Activated B cell treated with CpG ODN at 0.5 μM for 24 hours (primary cell): ENCODE results near the gene SCD5. TPM values are rescaled to one million over a fixed set of nuclear protein-coding genes. Genes with fewer than 3 reads are reported as not detected.

ENCODE experiments used
- ATAC-seq: fragments of 200-7000 bp; cut with Tn5 transposase; one replicate; pipeline ENCODE4 v1.10.0; 2021; ENCODE audit warnings: low read depth, mild to moderate bottlenecking, moderate library complexity
- CTCF ChIA-PET: fragments of 350-600 bp; sonication (Branson Sonifier 250); formaldehyde crosslinking; loops from one replicate; lab custom pipeline; 2021; ENCODE audit warnings: antibody characterized with exemption; lab: Charles Lee
- POLR2A ChIA-PET: fragments of 350-600 bp; sonication (Branson Sonifier 250); formaldehyde crosslinking; loops from one replicate; lab custom pipeline; 2021; ENCODE audit warnings: antibody characterized with exemption; lab: Charles Lee
- DNase-seq: peaks from one replicate; pipeline ENCODE4 v3.0.0; 2022
- H3K27ac Mint-ChIP-seq: one replicate; pipeline ENCODE4 v1.8.0; 2020; ENCODE audit warnings: mixed read lengths
- H3K27me3 Mint-ChIP-seq: one replicate; pipeline ENCODE4 v1.8.0; 2021; ENCODE audit warnings: mixed read lengths
- H3K36me3 Mint-ChIP-seq: one replicate; pipeline ENCODE4 v1.8.0; 2021; ENCODE audit warnings: low read depth, mixed read lengths
- H3K4me1 Mint-ChIP-seq: one replicate; pipeline ENCODE4 v1.8.0; 2021; ENCODE audit warnings: mixed read lengths
- H3K4me3 Mint-ChIP-seq: one replicate; pipeline ENCODE4 v1.8.0; 2020; ENCODE audit warnings: mild to moderate bottlenecking, mixed read lengths
- H3K9me3 Mint-ChIP-seq: one replicate; pipeline ENCODE4 v1.8.0; 2020; ENCODE audit warnings: mixed read lengths
- intact Hi-C: fragments of 100-400 bp; cut with micrococcal nuclease; formaldehyde crosslinking; loops from one replicate; pipeline ENCODE4 v1.15.1; 2024
- total RNA-seq: library from RNA; stranded (reverse); gene quantifications from 2 replicates; pipeline ENCODE4 v1.2.3, GENCODE V29; 2022
- TF ChIP-seq, protein P1 (sequence below): fragments of 200-600 bp; IDR thresholded peaks from one replicate; pipeline ENCODE4 v1.8.0; 2022; ENCODE audit warnings: antibody characterized with exemption, mild to moderate bottlenecking

SCD5 gene
- total RNA-seq, 1 donor from 2014 or later = not detected

GRCh38 chr4:82601242-82602015 lies 197.2 kb downstream of the SCD5 start:
- ATAC-seq (no peak), DNase-seq (no peak)
- TF ChIP-seq, protein P1, sequence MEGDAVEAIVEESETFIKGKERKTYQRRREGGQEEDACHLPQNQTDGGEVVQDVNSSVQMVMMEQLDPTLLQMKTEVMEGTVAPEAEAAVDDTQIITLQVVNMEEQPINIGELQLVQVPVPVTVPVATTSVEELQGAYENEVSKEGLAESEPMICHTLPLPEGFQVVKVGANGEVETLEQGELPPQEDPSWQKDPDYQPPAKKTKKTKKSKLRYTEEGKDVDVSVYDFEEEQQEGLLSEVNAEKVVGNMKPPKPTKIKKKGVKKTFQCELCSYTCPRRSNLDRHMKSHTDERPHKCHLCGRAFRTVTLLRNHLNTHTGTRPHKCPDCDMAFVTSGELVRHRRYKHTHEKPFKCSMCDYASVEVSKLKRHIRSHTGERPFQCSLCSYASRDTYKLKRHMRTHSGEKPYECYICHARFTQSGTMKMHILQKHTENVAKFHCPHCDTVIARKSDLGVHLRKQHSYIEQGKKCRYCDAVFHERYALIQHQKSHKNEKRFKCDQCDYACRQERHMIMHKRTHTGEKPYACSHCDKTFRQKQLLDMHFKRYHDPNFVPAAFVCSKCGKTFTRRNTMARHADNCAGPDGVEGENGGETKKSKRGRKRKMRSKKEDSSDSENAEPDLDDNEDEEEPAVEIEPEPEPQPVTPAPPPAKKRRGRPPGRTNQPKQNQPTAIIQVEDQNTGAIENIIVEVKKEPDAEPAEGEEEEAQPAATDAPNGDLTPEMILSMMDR = no peak
- ChIA-PET CTCF (no interaction called here), POLR2A (no interaction called here)
- no peaks in the 10 kb centered on the region for H3K4me1 Mint-ChIP-seq
- peaks cover 12% of the 10 kb centered on the region for H3K27me3 Mint-ChIP-seq
- no peaks in the 10 kb centered on the region for H3K9me3 Mint-ChIP-seq
- intact Hi-C loops = no loop called here
- H3K4me3 Mint-ChIP-seq = no peak overlapping the region
- H3K36me3 Mint-ChIP-seq = no peaks in the 10 kb centered on the region
- no peak overlapping the region for H3K27ac Mint-ChIP-seq

- CTCF ChIA-PET = no interaction called here
- intact Hi-C loops = no loop called here
- Mint-ChIP-seq H3K9me3 (no peaks in the 10 kb centered on the region), H3K4me1 (no peaks in the 10 kb centered on the region), H3K27me3 (peaks cover 12% of the 10 kb centered on the region), H3K4me3 (no peak overlapping the region), H3K36me3 (no peaks in the 10 kb centered on the region), H3K27ac (no peak overlapping the region)
- TF ChIP-seq, protein P1 = no peak
- no peak for DNase-seq
- no peak for ATAC-seq
- POLR2A ChIA-PET = no interaction called here
Observed at GRCh38 chr4:82599336-82599735, 199.3 kb downstream of the SCD5 start.

DNA sequence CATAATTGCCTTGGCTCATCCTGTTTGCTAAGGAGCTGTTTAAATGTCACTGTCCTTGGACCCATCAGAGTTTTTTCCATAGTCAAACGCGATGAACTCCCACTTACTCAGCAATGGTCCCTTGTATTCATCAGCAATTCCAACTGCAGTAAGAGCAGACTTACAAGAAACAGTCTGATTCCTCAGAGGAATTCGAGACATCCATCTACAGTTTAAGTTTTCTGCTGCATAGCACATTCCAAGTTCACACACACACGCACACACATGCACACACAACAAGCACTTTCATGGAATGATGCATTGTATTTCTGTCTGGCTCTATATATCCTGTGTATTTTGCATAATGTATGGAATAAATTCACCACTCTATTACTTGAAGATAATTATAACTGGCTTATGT lies 204.1 kb downstream of the SCD5 start:
- Mint-ChIP-seq H3K36me3 (no peaks in the 10 kb centered on the region), H3K9me3 (no peaks in the 10 kb centered on the region), H3K27me3 (peaks cover 8% of the 10 kb centered on the region), H3K4me1 (no peaks in the 10 kb centered on the region), H3K27ac (no peak overlapping the region), H3K4me3 (no peak overlapping the region)
- ATAC-seq = no peak
- TF ChIP-seq, protein P1 = no peak
- DNase-seq = no peak
- CTCF ChIA-PET = no interaction called here
- intact Hi-C loops = no loop called here
- POLR2A ChIA-PET = no interaction called here

GRCh38 chr4:82593411-82593810 lies 205.2 kb downstream of the SCD5 start:
- intact Hi-C loops = no loop called here
- POLR2A ChIA-PET = no interaction called here
- Mint-ChIP-seq H3K9me3 (no peaks in the 10 kb centered on the region), H3K4me1 (no peaks in the 10 kb centered on the region), H3K4me3 (no peak overlapping the region), H3K27me3 (peaks cover 6% of the 10 kb centered on the region), H3K36me3 (no peaks in the 10 kb centered on the region), H3K27ac (no peak overlapping the region)
- CTCF ChIA-PET = no interaction called here
- ATAC-seq = no peak
- TF ChIP-seq, protein P1 = no peak
- no peak for DNase-seq

- H3K27ac Mint-ChIP-seq = no peak overlapping the region
- no peak overlapping the region for H3K4me3 Mint-ChIP-seq
- H3K36me3 Mint-ChIP-seq = no peaks in the 10 kb centered on the region
- H3K27me3 Mint-ChIP-seq = peaks cover 6% of the 10 kb centered on the region
- TF ChIP-seq, protein P1 = no peak
- no peaks in the 10 kb centered on the region for H3K9me3 Mint-ChIP-seq
- intact Hi-C loops = no loop called here
- ChIA-PET POLR2A (no interaction called here), CTCF (no interaction called here)
- no peak for DNase-seq
- no peaks in the 10 kb centered on the region for H3K4me1 Mint-ChIP-seq
- ATAC-seq = no peak
Observed at GRCh38 chr4:82592639-82593038, 206.0 kb downstream of the SCD5 start.
